Measurements from ENCODE around the gene PCSK6.

DNA sequence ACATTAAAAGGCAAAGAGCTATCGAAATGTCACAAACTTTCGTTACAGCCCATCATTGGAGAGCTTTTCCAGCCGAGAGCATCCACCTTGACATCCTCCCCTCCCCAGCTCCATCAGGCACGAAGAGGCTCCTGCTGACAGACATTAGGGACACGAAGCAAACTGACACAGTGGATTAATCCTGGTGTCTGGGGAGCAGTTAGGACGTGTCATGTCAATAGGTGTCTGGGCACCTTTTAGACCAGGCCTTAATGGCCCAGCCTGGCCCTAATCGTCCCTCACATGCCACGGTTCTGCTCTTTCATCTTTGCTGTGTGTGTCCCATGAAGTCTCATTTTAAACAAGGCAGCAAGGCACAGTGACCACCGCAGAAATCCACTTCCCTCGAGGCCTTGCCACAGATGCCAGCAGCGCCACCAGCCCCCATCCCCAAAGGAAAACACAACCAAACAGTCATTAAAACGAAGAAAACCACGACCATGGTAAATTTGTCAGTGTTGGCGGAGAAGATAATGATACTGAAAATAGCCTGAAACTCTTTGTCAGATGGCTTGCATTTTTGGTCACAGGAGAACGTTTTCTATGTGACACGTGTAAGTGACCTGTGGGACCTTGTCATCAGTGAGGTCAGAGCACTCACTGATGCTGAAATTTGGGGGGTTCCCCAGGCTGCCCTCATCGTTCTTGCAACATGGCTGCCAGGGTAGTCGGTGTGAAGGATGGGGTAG, 16.3 kb upstream of the PCSK6 start:
- TF ChIP-seq GATA2 (IDR thresholded peaks at IDR 0.05; ENCODE audit: low read depth, low read length): no peak
- TF ChIP-seq GATA3 (IDR thresholded peaks at IDR 0.05; ENCODE audit: low read depth, low read length): no peak
